H1 (cell line): ENCODE results near the gene ITPKB. TPM values are rescaled to one million over a fixed set of nuclear protein-coding genes. Genes with fewer than 3 reads are reported as not detected.

ENCODE experiments used
- JUN ChIP-seq: IDR thresholded peaks from 2 replicates; pipeline ENCODE4 v1.6.1; 2011; ENCODE audit warnings: low read depth, mild to moderate bottlenecking, improper control_type of control experiment, low read length
- POLR2AphosphoS5 ChIP-seq: IDR thresholded peaks from 2 replicates; pipeline ENCODE4 v1.6.1; 2011; ENCODE audit warnings: low read depth, low read length
- SP4 ChIP-seq: IDR thresholded peaks from 2 replicates; pipeline ENCODE4 v1.6.1; 2012; ENCODE audit warnings: low read length, inconsistent platforms
- TEAD4 ChIP-seq: IDR thresholded peaks from 2 replicates; pipeline ENCODE4 v1.6.1; 2012; ENCODE audit warnings: low read depth, low read length, inconsistent platforms, mixed read lengths
- polyA plus RNA-seq, 7 experiments: library from polyadenylated mRNA; depleted of rRNA in 3 of 7; stranded (reverse) in 5 of 7; unstranded in 2 of 7; fragments of >200 nt in 5 of 7; fragments of 200-250 nt in 2 of 7; gene quantifications; 1 replicate in 5 of 7; 2 replicates in 1 of 7; 4 replicates in 1 of 7; pipeline versions ENCODE4 v1.2.1 to v1.2.3, GENCODE V29; 2011 to 2013; ENCODE audit warnings: missing spikeins in 2 of 7, mixed read lengths in 2 of 7
- total RNA-seq: library from RNA; stranded (reverse); fragmentation: NEBNext Ultra II Directional; extraction: Animal tissue kit (Norgen Biotek cat#: 25700); gene quantifications from 2 replicates; pipeline ENCODE4 v1.2.1, GENCODE V29; 2021

The ITPKB gene
- total and polyA plus RNA-seq, 2 of the 8 experiments (the other 6 are each of a cell fraction or from before 2014, with no cell fraction given), result 1.7 to 4.8 TPM

GRCh38 chr1:226654046-226654667 is 84.9 kb downstream of the ITPKB start (continued):
- TF ChIP-seq JUN (no peak), POLR2AphosphoS5 (peak; percentile 40; the same call in 1 of the 2 replicates), SP4 (no peak), TEAD4 (peak; percentile 75)
